Sigmoid colon (tissue), 7 donors: ENCODE measurements around the gene CAMK1D. TPM values are rescaled to one million over a fixed set of nuclear protein-coding genes. Genes with fewer than 3 reads are reported as not detected.

Experiments used
- DNase-seq: peaks from one replicate; pipeline ENCODE4 v3.0.0-alpha.2; 2019
- H3K27ac ChIP-seq, 4 donors: fragments of 200-600 bp; sonication (generic); one replicate each; pipeline ENCODE4 v1.5.1; 2016 to 2019; ENCODE audit warnings: mild to moderate bottlenecking in 1 of 4
- H3K27me3 ChIP-seq, 3 donors: fragments of 200-600 bp; sonication (generic); one replicate each; pipeline ENCODE4 v1.5.1; 2019; ENCODE audit warnings: mild to moderate bottlenecking in 1 of 3
- H3K36me3 ChIP-seq, 4 donors: fragments of 200-600 bp; sonication (generic); one replicate each; pipeline ENCODE4 v1.5.1; 2016 to 2019
- H3K4me1 ChIP-seq, 4 donors: fragments of 200-600 bp; sonication (generic); one replicate each; pipeline ENCODE4 v1.5.1; 2017 to 2019
- H3K4me3 ChIP-seq, 4 donors: fragments of 200-600 bp; sonication (generic); one replicate each; pipeline ENCODE4 v1.5.1; 2017 to 2019; ENCODE audit warnings: mild to moderate bottlenecking in 2 of 4, moderate library complexity in 1 of 4
- H3K9me3 ChIP-seq, 4 donors: fragments of 200-600 bp in 3 of 4; sonication (generic) in 3 of 4; one replicate each; pipeline versions ENCODE4 v1.5.1 to v1.6.1; 2013 to 2019
- CTCF ChIP-seq, 4 experiments: fragments of 450-650 bp in 3 of 4; fragments of 200-600 bp in 1 of 4; IDR thresholded peaks; one replicate each; pipeline ENCODE4 v1.5.1; 2016 to 2019; ENCODE audit warnings: antibody characterized with exemption in 4 of 4, mild to moderate bottlenecking in 3 of 4, moderate library complexity in 2 of 4
- EP300 ChIP-seq, 4 donors: sonication (generic); formaldehyde crosslinking; IDR thresholded peaks; one replicate each; pipeline ENCODE4 v1.6.1; 2017; ENCODE audit warnings: antibody characterized with exemption in 4 of 4
- POLR2A ChIP-seq, 2 donors: fragments of 450-650 bp; IDR thresholded peaks; one replicate each; pipeline ENCODE4 v1.6.1; 2016; ENCODE audit warnings: antibody characterized with exemption in 2 of 2, mild to moderate bottlenecking in 2 of 2, moderate library complexity in 2 of 2
- POLR2AphosphoS5 ChIP-seq, 4 donors: sonication (generic); formaldehyde crosslinking; IDR thresholded peaks; one replicate each; pipeline ENCODE4 v1.6.1; 2017; ENCODE audit warnings: antibody characterized with exemption in 4 of 4
- WGBS, 2 donors: extraction: QIAGEN DNeasy Blood & Tissue Kit; methylation state at CpG; one replicate each; pipeline ENCODE4 v1.1.7; 2013; 5-methylcytosine and 5-hydroxymethylcytosine counted together
- intact Hi-C: fragments of 100-400 bp; cut with DNase I; formaldehyde crosslinking; loops from one replicate; pipeline ENCODE4 v1.15.1; 2023
- polyA plus RNA-seq, 3 donors: library from polyadenylated mRNA; stranded (reverse); fragments of 200-250 nt; gene quantifications; one replicate each; pipeline ENCODE4 v1.2.3, GENCODE V29; 2013
- total RNA-seq, 4 donors: library from RNA; depleted of rRNA; stranded (reverse); fragments of >200 nt; gene quantifications; one replicate each; pipeline ENCODE4 v1.1.0, GENCODE V29; 2016
- donor health status: healthy with polysubstance abuse.
- donor health status: Bipolar disorder and iron deficiency.
- donor health status: healthy.

CAMK1D gene
- total and polyA plus RNA-seq, 7 donors: 7.2 to 11.5 (median 8.6) TPM

GRCh38 chr10:12730809-12731519 is 381.6 kb downstream of the CAMK1D start:
- H3K9me3 ChIP-seq: no peaks in the 10 kb centered on the region
- H3K4me1 ChIP-seq: peaks cover 0 to 32% (median 26%) of the 10 kb centered on the region in 4 donors
- no peak overlapping the region for H3K4me3 ChIP-seq
- no peak for TF ChIP-seq EP300 (IDR thresholded peaks at IDR 0.05)
- no peak for TF ChIP-seq CTCF (IDR thresholded peaks at IDR 0.05)
- no peak for TF ChIP-seq POLR2A (IDR thresholded peaks at IDR 0.05)
- TF ChIP-seq POLR2AphosphoS5 (IDR thresholded peaks at IDR 0.05): peak in 2 of 4 donors; percentile 32 to 52
- H3K36me3 ChIP-seq: no peaks in the 10 kb centered on the region
- H3K27ac ChIP-seq: peak overlapping the region; percentile 25 to 45 (median 34)
- H3K27me3 ChIP-seq: no peaks in the 10 kb centered on the region
- WGBS, 2 donors: 80 to 89% methylated on average over 9 of the region's 9 CpGs
- intact Hi-C loops: loop anchor here (5.0 kb wide), 1 partner anchor 171 kb away; no protein-coding TSS in a partner anchor
- DNase-seq: no peak

- 67 to 75% methylated on average over 2 of the region's 2 CpGs for WGBS, 2 donors
- DNase-seq: no peak
- H3K36me3 ChIP-seq: no peaks in the 10 kb centered on the region
- TF ChIP-seq POLR2AphosphoS5 (IDR thresholded peaks at IDR 0.05): no peak
- TF ChIP-seq POLR2A (IDR thresholded peaks at IDR 0.05): no peak
- no peak for TF ChIP-seq CTCF (IDR thresholded peaks at IDR 0.05)
- no peak for TF ChIP-seq EP300 (IDR thresholded peaks at IDR 0.05)
- H3K27ac ChIP-seq: no peak overlapping the region
- peaks cover 0 to 10% (median 9%) of the 10 kb centered on the region in 4 donors for H3K4me1 ChIP-seq
- H3K9me3 ChIP-seq: no peaks in the 10 kb centered on the region
- intact Hi-C loops: loop anchor here (5.0 kb wide), 1 partner anchor 169 kb away; no protein-coding TSS in a partner anchor
- H3K4me3 ChIP-seq: no peak overlapping the region
- no peaks in the 10 kb centered on the region for H3K27me3 ChIP-seq
Measured at GRCh38 chr10:12733271-12733670, 383.9 kb downstream of the CAMK1D start.

GRCh38 chr10:12735843-12736462 is 386.6 kb downstream of the CAMK1D start:
- H3K9me3 ChIP-seq: no peaks in the 10 kb centered on the region
- H3K4me1 ChIP-seq: peaks cover 0 to 3% (median 0%) of the 10 kb centered on the region in 4 donors
- no peaks in the 10 kb centered on the region for H3K27me3 ChIP-seq
- no peak overlapping the region for H3K4me3 ChIP-seq
- WGBS, 2 donors: 85 to 87% methylated on average over 9 of the region's 9 CpGs
- H3K27ac ChIP-seq: no peak overlapping the region
- DNase-seq: no peak
- H3K36me3 ChIP-seq: no peaks in the 10 kb centered on the region
- no peak for TF ChIP-seq EP300 (IDR thresholded peaks at IDR 0.05)
- TF ChIP-seq CTCF (IDR thresholded peaks at IDR 0.05): no peak
- TF ChIP-seq POLR2AphosphoS5 (IDR thresholded peaks at IDR 0.05): no peak
- TF ChIP-seq POLR2A (IDR thresholded peaks at IDR 0.05): no peak
- intact Hi-C loops: no loop called here

- 84 to 88% methylated on average over 3 of the region's 3 CpGs for WGBS, 2 donors
- no peak for DNase-seq
- no peak overlapping the region for H3K4me3 ChIP-seq
- H3K27ac ChIP-seq: peak overlapping the region; percentile 46 to 69 (median 60)
- H3K9me3 ChIP-seq: no peaks in the 10 kb centered on the region
- H3K36me3 ChIP-seq: no peaks in the 10 kb centered on the region
- TF ChIP-seq POLR2A (IDR thresholded peaks at IDR 0.05) (no peak), CTCF (IDR thresholded peaks at IDR 0.05) (no peak), POLR2AphosphoS5 (IDR thresholded peaks at IDR 0.05) (no peak), EP300 (IDR thresholded peaks at IDR 0.05) (no peak)
- peaks cover 0 to 14% (median 0%) of the 10 kb centered on the region in 4 donors for H3K4me1 ChIP-seq
- intact Hi-C loops: no loop called here
- no peaks in the 10 kb centered on the region for H3K27me3 ChIP-seq
Measured at GRCh38 chr10:12740813-12741212, 391.5 kb downstream of the CAMK1D start.
